HCT116 (cell line): ENCODE results near the gene NCKAP5. TPM values are rescaled to one million over a fixed set of nuclear protein-coding genes. Genes with fewer than 3 reads are reported as not detected.

Source experiments
- ATAC-seq: fragments of 200-7000 bp; cut with Tn5 transposase; 2 replicates; pipeline ENCODE4 v1.9.1; 2020; ENCODE audit warnings: mild to moderate bottlenecking, moderate library complexity
- BruUV-seq: library from RNA; stranded (reverse); fragments of 400-500 nt; replicated peaks from 2 replicates; lab custom pipeline; 2021; lab: Mats Ljungman, UMichigan
- CTCF ChIA-PET: fragments of 300-600 bp; sonication (Branson Sonifier 250); formaldehyde crosslinking; loops from one replicate; lab custom pipeline; 2021; ENCODE audit warnings: antibody characterized with exemption; lab: Charles Lee
- POLR2A ChIA-PET: fragments of 300-600, 350-600 bp; sonication (Branson Sonifier 250); formaldehyde crosslinking; loops from one replicate; lab custom pipeline; 2021; ENCODE audit warnings: antibody characterized with exemption; lab: Charles Lee
- RAD21 ChIA-PET, 2 experiments: fragments of 300-600 bp; sonication (Branson Sonifier 250); formaldehyde crosslinking; loops; one replicate each; lab custom pipeline; 2023; ENCODE audit warnings: low total read pairs in 2 of 2; ENCODE audit not compliant: uncharacterized antibody in 2 of 2, unreplicated experiment in 2 of 2, low non-redundant PET in 1 of 2; lab: Charles Lee
- DNase-seq: peaks from one replicate; pipeline ENCODE4 v3.0.0-alpha.2; 2010; ENCODE audit warnings: low read depth, low spot score
- H2AFZ ChIP-seq: fragments of 200-600 bp; shearing (Covaris generic), sonication (generic); 2 replicates; pipeline ENCODE4 v1.6.1; 2017; ENCODE audit warnings: low read depth, mixed run types, mixed read lengths, antibody characterized with exemption, low read length; ENCODE audit not compliant: poor library complexity, severe bottlenecking
- H3K27ac ChIP-seq: 2 replicates; pipeline ENCODE4 v1.5.1; 2012; ENCODE audit warnings: low read depth, low read length
- H3K27me3 ChIP-seq: fragments of 200-600 bp; sonication (generic); 2 replicates; pipeline ENCODE4 v1.6.1; 2016; ENCODE audit warnings: mixed run types, low read length, mixed read lengths; ENCODE audit not compliant: insufficient read depth
- H3K36me3 ChIP-seq, 2 experiments: fragments of 200-500 bp in 1 of 2; fragments of 200-600 bp in 1 of 2; sonication (Bioruptor generic) in 1 of 2; sonication (generic) in 1 of 2; 2 replicates each; pipeline versions ENCODE4 v1.5.1 to v1.6.1; 2014 to 2016; ENCODE audit warnings: low read length in 2 of 2, inconsistent platforms in 1 of 2, mixed read lengths in 1 of 2, mixed run types in 1 of 2; ENCODE audit not compliant: insufficient read depth in 2 of 2, control insufficient read depth in 1 of 2
- H3K4me1 ChIP-seq, 2 experiments: fragments of 200-600 bp in 1 of 2; sonication (generic) in 1 of 2; 2 replicates each; pipeline versions ENCODE4 v1.5.1 to v1.6.1; 2012 to 2017; ENCODE audit warnings: low read length in 2 of 2, inconsistent platforms in 1 of 2, mild to moderate bottlenecking in 1 of 2, mixed read lengths in 1 of 2, mixed run types in 1 of 2, moderate library complexity in 1 of 2; ENCODE audit not compliant: insufficient read depth in 2 of 2, control insufficient read depth in 1 of 2
- H3K4me2 ChIP-seq: fragments of 200-600 bp; sonication (generic); 2 replicates; pipeline ENCODE4 v1.6.1; 2017; ENCODE audit warnings: mixed run types, low read length, mixed read lengths
- H3K4me3 ChIP-seq, 2 experiments: fragments of 200-600 bp in 1 of 2; sonication (generic) in 1 of 2; replicated peaks in 1 of 2; 2 replicates each; pipeline ENCODE4 v1.5.1; 2011 to 2016; ENCODE audit warnings: low read length in 2 of 2, control low read depth in 1 of 2, low read depth in 1 of 2, mild to moderate bottlenecking in 1 of 2, mixed read lengths in 1 of 2, mixed run types in 1 of 2
- H3K79me2 ChIP-seq: fragments of 200-600 bp; sonication (generic); 2 replicates; pipeline ENCODE4 v1.6.1; 2017; ENCODE audit warnings: mild to moderate bottlenecking, mixed run types, low read length, moderate library complexity, mixed read lengths; ENCODE audit not compliant: insufficient read depth
- H3K9ac ChIP-seq: fragments of 200-600 bp; sonication (generic); 2 replicates; pipeline ENCODE4 v1.6.1; 2016; ENCODE audit warnings: low read length, mixed read lengths
- H3K9me2 ChIP-seq: fragments of 200-600 bp; sonication (generic), shearing (Covaris generic); 2 replicates; pipeline ENCODE4 v1.6.1; 2017; ENCODE audit warnings: mixed run types, mild to moderate bottlenecking, moderate library complexity; ENCODE audit not compliant: insufficient read depth
- H3K9me3 ChIP-seq, 2 experiments: fragments of 200-500 bp in 1 of 2; fragments of 200-600 bp in 1 of 2; sonication (Bioruptor generic) in 1 of 2; sonication (generic) in 1 of 2; 2 replicates each; pipeline ENCODE4 v1.6.1; 2014 to 2017; ENCODE audit warnings: low read length in 2 of 2, mixed read lengths in 2 of 2, inconsistent platforms in 1 of 2, low read depth in 1 of 2, mild to moderate bottlenecking in 1 of 2, mixed run types in 1 of 2, moderate library complexity in 1 of 2; ENCODE audit not compliant: control insufficient read depth in 1 of 2, insufficient read depth in 1 of 2
- H4K20me1 ChIP-seq: fragments of 200-600 bp; sonication (generic), shearing (Covaris generic); 2 replicates; pipeline ENCODE4 v1.6.1; 2017; ENCODE audit warnings: mixed run types, mild to moderate bottlenecking, moderate library complexity; ENCODE audit not compliant: insufficient read depth
- CBX3 ChIP-seq: IDR thresholded peaks from 2 replicates; pipeline ENCODE4 v1.6.1; 2012; ENCODE audit warnings: low read depth
- CEBPB ChIP-seq: IDR thresholded peaks from 2 replicates; pipeline ENCODE4 v1.6.1; 2012; ENCODE audit warnings: low read depth
- EGR1 ChIP-seq: IDR thresholded peaks from 2 replicates; pipeline ENCODE4 v1.6.1; 2012; ENCODE audit warnings: low read depth
- ELF1 ChIP-seq: IDR thresholded peaks from 2 replicates; pipeline ENCODE4 v1.6.1; 2012; ENCODE audit warnings: low read depth, borderline replicate concordance
- EZH2 ChIP-seq: fragments of 200-600 bp; sonication (generic); IDR thresholded peaks from 2 replicates; pipeline ENCODE4 v1.6.1; 2017; ENCODE audit warnings: antibody characterized with exemption, mixed run types
- FOSL1 ChIP-seq: IDR thresholded peaks from 2 replicates; pipeline ENCODE4 v1.6.1; 2012; ENCODE audit warnings: low read depth
- JUND ChIP-seq: IDR thresholded peaks from 2 replicates; pipeline ENCODE4 v1.6.1; 2012
- POLR2AphosphoS5 ChIP-seq: IDR thresholded peaks from 2 replicates; pipeline ENCODE4 v1.6.1; 2011; ENCODE audit warnings: mild to moderate bottlenecking, low read depth, low read length, moderate library complexity
- RAD21 ChIP-seq: IDR thresholded peaks from 2 replicates; pipeline ENCODE4 v1.6.1; 2012; ENCODE audit warnings: low read depth, mild to moderate bottlenecking
- SIN3A ChIP-seq: IDR thresholded peaks from 2 replicates; pipeline ENCODE4 v1.6.1; 2012; ENCODE audit warnings: low read depth
- SP1 ChIP-seq: IDR thresholded peaks from 2 replicates; pipeline ENCODE4 v1.6.1; 2012; ENCODE audit warnings: low read depth
- YY1 ChIP-seq: IDR thresholded peaks from 2 replicates; pipeline ENCODE4 v1.6.1; 2011; ENCODE audit warnings: low read length, low read depth, moderate library complexity, mild to moderate bottlenecking; ENCODE audit not compliant: insufficient replicate concordance; ENCODE audit errors: extremely low read depth
- ZFX ChIP-seq: fragments of 450-650 bp; IDR thresholded peaks from 2 replicates; pipeline ENCODE4 v1.6.1; 2017
- intact Hi-C: fragments of 100-400 bp; cut with micrococcal nuclease; formaldehyde crosslinking; loops from 2 replicates; pipeline ENCODE4 v1.10.0; 2022
- total RNA-seq: library from RNA; stranded (reverse); gene quantifications from one replicate; pipeline ENCODE4 v1.2.1, GENCODE V29; 2021; ENCODE audit not compliant: unreplicated experiment
- TF ChIP-seq, protein P1 (sequence below): IDR thresholded peaks from 2 replicates; pipeline ENCODE4 v1.6.1; 2012; ENCODE audit warnings: low read depth
- TF ChIP-seq, protein P2 (sequence below): IDR thresholded peaks from 2 replicates; pipeline ENCODE4 v1.6.1; 2012
- TF ChIP-seq, protein P3 (sequence below), 3 experiments: fragments of 200-600 bp in 1 of 3; sonication (generic) in 1 of 3; IDR thresholded peaks in 2 of 3; conservative IDR thresholded peaks in 1 of 3; 2 replicates each; pipeline ENCODE4 v1.5.1; 2012 to 2017; ENCODE audit warnings: low read depth in 2 of 3, low read length in 2 of 3, antibody characterized with exemption in 1 of 3, borderline replicate concordance in 1 of 3, control low read depth in 1 of 3, mild to moderate bottlenecking in 1 of 3, mixed read lengths in 1 of 3, mixed run types in 1 of 3, moderate library complexity in 1 of 3; ENCODE audit not compliant: insufficient read depth in 1 of 3
- TF ChIP-seq, protein P4 (sequence below): IDR thresholded peaks from 2 replicates; pipeline ENCODE4 v1.6.1; 2011; ENCODE audit warnings: mild to moderate bottlenecking, low read length, moderate library complexity; ENCODE audit not compliant: insufficient replicate concordance; ENCODE audit errors: extremely low read depth

The NCKAP5 gene
- total RNA-seq, 1 experiment from 2014 or later = 0.30 TPM

DNA sequence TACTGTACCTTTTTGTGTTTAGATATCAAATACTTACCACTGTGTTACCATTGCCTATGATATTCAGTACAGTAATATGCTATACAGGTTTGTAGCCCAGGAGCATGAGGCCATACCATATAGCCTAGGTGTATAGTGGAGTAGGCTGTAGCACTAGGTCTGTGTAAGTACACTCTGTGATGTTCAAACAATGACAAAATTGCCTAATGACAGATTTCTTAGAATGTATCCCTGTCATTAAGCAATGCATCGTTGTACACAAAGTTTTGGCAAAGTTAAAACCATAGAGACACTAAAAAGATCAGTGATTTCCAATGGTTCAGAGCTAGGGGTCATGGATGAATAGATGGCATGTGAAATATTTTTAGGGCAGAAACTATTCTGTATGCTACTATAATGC is 415.5 kb downstream of the NCKAP5 start:
- TF ChIP-seq POLR2AphosphoS5 (no peak), RAD21 (no peak), CBX3 (no peak), ELF1 (no peak), ZFX (no peak), JUND (no peak), EGR1 (no peak), SIN3A (no peak), EZH2 (no peak), CEBPB (no peak), FOSL1 (no peak), YY1 (no peak), SP1 (no peak)
- TF ChIP-seq, protein P1, sequence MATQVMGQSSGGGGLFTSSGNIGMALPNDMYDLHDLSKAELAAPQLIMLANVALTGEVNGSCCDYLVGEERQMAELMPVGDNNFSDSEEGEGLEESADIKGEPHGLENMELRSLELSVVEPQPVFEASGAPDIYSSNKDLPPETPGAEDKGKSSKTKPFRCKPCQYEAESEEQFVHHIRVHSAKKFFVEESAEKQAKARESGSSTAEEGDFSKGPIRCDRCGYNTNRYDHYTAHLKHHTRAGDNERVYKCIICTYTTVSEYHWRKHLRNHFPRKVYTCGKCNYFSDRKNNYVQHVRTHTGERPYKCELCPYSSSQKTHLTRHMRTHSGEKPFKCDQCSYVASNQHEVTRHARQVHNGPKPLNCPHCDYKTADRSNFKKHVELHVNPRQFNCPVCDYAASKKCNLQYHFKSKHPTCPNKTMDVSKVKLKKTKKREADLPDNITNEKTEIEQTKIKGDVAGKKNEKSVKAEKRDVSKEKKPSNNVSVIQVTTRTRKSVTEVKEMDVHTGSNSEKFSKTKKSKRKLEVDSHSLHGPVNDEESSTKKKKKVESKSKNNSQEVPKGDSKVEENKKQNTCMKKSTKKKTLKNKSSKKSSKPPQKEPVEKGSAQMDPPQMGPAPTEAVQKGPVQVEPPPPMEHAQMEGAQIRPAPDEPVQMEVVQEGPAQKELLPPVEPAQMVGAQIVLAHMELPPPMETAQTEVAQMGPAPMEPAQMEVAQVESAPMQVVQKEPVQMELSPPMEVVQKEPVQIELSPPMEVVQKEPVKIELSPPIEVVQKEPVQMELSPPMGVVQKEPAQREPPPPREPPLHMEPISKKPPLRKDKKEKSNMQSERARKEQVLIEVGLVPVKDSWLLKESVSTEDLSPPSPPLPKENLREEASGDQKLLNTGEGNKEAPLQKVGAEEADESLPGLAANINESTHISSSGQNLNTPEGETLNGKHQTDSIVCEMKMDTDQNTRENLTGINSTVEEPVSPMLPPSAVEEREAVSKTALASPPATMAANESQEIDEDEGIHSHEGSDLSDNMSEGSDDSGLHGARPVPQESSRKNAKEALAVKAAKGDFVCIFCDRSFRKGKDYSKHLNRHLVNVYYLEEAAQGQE = no peak
- TF ChIP-seq, protein P2, sequence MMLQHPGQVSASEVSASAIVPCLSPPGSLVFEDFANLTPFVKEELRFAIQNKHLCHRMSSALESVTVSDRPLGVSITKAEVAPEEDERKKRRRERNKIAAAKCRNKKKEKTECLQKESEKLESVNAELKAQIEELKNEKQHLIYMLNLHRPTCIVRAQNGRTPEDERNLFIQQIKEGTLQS = no peak
- TF ChIP-seq, protein P3, sequence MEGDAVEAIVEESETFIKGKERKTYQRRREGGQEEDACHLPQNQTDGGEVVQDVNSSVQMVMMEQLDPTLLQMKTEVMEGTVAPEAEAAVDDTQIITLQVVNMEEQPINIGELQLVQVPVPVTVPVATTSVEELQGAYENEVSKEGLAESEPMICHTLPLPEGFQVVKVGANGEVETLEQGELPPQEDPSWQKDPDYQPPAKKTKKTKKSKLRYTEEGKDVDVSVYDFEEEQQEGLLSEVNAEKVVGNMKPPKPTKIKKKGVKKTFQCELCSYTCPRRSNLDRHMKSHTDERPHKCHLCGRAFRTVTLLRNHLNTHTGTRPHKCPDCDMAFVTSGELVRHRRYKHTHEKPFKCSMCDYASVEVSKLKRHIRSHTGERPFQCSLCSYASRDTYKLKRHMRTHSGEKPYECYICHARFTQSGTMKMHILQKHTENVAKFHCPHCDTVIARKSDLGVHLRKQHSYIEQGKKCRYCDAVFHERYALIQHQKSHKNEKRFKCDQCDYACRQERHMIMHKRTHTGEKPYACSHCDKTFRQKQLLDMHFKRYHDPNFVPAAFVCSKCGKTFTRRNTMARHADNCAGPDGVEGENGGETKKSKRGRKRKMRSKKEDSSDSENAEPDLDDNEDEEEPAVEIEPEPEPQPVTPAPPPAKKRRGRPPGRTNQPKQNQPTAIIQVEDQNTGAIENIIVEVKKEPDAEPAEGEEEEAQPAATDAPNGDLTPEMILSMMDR (IDR thresholded peaks at IDR 0.05 in 2 of 3, conservative IDR thresholded peaks at IDR 0.05 in 1 of 3; ENCODE audit: borderline replicate concordance in 1 of 3, insufficient read depth in 1 of 3, low read depth in 2 of 3, low read length in 2 of 3) = no peak
- TF ChIP-seq, protein P4, sequence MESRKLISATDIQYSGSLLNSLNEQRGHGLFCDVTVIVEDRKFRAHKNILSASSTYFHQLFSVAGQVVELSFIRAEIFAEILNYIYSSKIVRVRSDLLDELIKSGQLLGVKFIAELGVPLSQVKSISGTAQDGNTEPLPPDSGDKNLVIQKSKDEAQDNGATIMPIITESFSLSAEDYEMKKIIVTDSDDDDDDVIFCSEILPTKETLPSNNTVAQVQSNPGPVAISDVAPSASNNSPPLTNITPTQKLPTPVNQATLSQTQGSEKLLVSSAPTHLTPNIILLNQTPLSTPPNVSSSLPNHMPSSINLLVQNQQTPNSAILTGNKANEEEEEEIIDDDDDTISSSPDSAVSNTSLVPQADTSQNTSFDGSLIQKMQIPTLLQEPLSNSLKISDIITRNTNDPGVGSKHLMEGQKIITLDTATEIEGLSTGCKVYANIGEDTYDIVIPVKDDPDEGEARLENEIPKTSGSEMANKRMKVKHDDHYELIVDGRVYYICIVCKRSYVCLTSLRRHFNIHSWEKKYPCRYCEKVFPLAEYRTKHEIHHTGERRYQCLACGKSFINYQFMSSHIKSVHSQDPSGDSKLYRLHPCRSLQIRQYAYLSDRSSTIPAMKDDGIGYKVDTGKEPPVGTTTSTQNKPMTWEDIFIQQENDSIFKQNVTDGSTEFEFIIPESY = no peak
- H3K4me1 ChIP-seq = no peaks in the 10 kb centered on the region
- H3K27ac ChIP-seq = no peak overlapping the region
- BruUV-seq = no TSS peak
- no peaks in the 10 kb centered on the region for H3K36me3 ChIP-seq
- ChIA-PET RAD21 (no interaction called here), POLR2A (no interaction called here), CTCF (no interaction called here)
- no peak overlapping the region for H3K4me2 ChIP-seq
- H3K9me2 ChIP-seq = no peaks in the 10 kb centered on the region
- no peaks in the 10 kb centered on the region for H4K20me1 ChIP-seq
- intact Hi-C loops = no loop called here
- no peak for DNase-seq
- H3K9me3 ChIP-seq = no peaks in the 10 kb centered on the region; a peak in 1 of 4 replicates
- H2AFZ ChIP-seq = no peak overlapping the region
- ATAC-seq = no peak
- no peak overlapping the region for H3K4me3 ChIP-seq
- no peak overlapping the region for H3K9ac ChIP-seq
- H3K79me2 ChIP-seq = no peaks in the 10 kb centered on the region
- no peaks in the 10 kb centered on the region for H3K27me3 ChIP-seq
